Thyroid gland (tissue), 4 donors: ENCODE measurements around the gene ALPG. TPM values are rescaled to one million over a fixed set of nuclear protein-coding genes. Genes with fewer than 3 reads are reported as not detected.
"Not testable (repeated sequence)": the region's sequence is repeated elsewhere in the genome, so short reads cannot be mapped to it uniquely, and the experiment has no call there.

Source experiments
- DNase-seq, 2 donors: peaks; one replicate each; pipeline ENCODE4 v3.0.0-alpha.2; 2019
- H3K27ac ChIP-seq, 3 donors: fragments of 200-600 bp; sonication (generic); 1 replicate in 2 of 3; 2 replicates in 1 of 3; pipeline ENCODE4 v1.5.1; 2016 to 2019; ENCODE audit warnings: mild to moderate bottlenecking in 1 of 3, moderate library complexity in 1 of 3
- H3K27me3 ChIP-seq: fragments of 200-600 bp; sonication (generic); one replicate; pipeline ENCODE4 v1.5.1; 2019
- H3K36me3 ChIP-seq, 2 donors: fragments of 200-600 bp; sonication (generic); one replicate each; pipeline ENCODE4 v1.5.1; 2016 to 2019
- H3K4me1 ChIP-seq, 2 donors: fragments of 200-600 bp; sonication (generic); one replicate each; pipeline ENCODE4 v1.5.1; 2017 to 2019
- H3K4me3 ChIP-seq, 3 donors: fragments of 200-600 bp; sonication (generic); replicated peaks in 1 of 3; 1 replicate in 2 of 3; 2 replicates in 1 of 3; pipeline ENCODE4 v1.5.1; 2016; ENCODE audit warnings: mild to moderate bottlenecking in 1 of 3
- H3K9me3 ChIP-seq: fragments of 200-600 bp; sonication (generic); one replicate; pipeline ENCODE4 v1.5.1; 2017
- POLR2A ChIP-seq, 2 donors: fragments of 450-650 bp; IDR thresholded peaks; one replicate each; pipeline ENCODE4 v1.6.1; 2017; ENCODE audit warnings: antibody characterized with exemption in 2 of 2, mild to moderate bottlenecking in 2 of 2, moderate library complexity in 1 of 2
- WGBS, 2 donors: methylation state at CpG; one replicate each; pipeline ENCODE4 v1.1.5; 2017; 5-methylcytosine and 5-hydroxymethylcytosine counted together
- intact Hi-C: fragments of 100-400 bp; cut with DNase I; formaldehyde crosslinking; loops from one replicate; pipeline ENCODE4 v1.15.1; 2023
- total RNA-seq, 4 donors: library from RNA; depleted of rRNA; stranded (reverse); fragments of >200 nt; gene quantifications; one replicate each; pipeline ENCODE4 v1.2.3, GENCODE V29; 2016
- TF ChIP-seq, protein P1 (sequence below), 6 experiments: fragments of 200-600 bp in 3 of 6; fragments of 450-650 bp in 3 of 6; sonication (generic) in 3 of 6; IDR thresholded peaks; one replicate each; pipeline ENCODE4 v1.5.1; 2016 to 2019; ENCODE audit warnings: antibody characterized with exemption in 6 of 6, mild to moderate bottlenecking in 2 of 6, inconsistent platforms in 1 of 6, moderate library complexity in 1 of 6

Gene ALPG
- total RNA-seq, 4 donors from 2014 or later: not detected

DNA sequence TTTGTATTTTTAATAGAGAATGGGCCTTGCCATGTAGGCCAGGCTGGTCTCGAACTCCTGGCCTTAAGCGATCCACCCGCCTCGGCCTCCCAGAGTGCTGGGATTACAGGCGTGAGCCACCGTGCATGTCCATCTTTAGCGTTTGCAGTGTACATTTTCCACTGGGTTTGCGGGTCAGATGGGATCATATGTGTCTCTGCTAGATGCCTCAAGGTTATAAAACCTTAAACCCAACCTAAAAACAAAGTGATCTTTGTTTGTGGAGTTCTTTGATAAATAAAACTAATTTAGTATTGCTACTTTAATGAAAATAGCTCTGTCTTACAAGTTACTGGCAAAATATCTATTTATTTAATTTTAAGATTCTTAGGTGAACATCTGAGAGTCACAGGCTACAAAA lies 13.1 kb upstream of the ALPG start:
- Histone ChIP-seq H3K27ac (no peak overlapping the region), H3K27me3 (peaks cover 1% of the 10 kb centered on the region), H3K9me3 (no peaks in the 10 kb centered on the region), H3K4me1 (no peaks in the 10 kb centered on the region), H3K36me3 (no peaks in the 10 kb centered on the region), H3K4me3 (no peak overlapping the region)
- TF ChIP-seq, protein P1, sequence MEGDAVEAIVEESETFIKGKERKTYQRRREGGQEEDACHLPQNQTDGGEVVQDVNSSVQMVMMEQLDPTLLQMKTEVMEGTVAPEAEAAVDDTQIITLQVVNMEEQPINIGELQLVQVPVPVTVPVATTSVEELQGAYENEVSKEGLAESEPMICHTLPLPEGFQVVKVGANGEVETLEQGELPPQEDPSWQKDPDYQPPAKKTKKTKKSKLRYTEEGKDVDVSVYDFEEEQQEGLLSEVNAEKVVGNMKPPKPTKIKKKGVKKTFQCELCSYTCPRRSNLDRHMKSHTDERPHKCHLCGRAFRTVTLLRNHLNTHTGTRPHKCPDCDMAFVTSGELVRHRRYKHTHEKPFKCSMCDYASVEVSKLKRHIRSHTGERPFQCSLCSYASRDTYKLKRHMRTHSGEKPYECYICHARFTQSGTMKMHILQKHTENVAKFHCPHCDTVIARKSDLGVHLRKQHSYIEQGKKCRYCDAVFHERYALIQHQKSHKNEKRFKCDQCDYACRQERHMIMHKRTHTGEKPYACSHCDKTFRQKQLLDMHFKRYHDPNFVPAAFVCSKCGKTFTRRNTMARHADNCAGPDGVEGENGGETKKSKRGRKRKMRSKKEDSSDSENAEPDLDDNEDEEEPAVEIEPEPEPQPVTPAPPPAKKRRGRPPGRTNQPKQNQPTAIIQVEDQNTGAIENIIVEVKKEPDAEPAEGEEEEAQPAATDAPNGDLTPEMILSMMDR (IDR thresholded peaks at IDR 0.05): no peak
- no peak for TF ChIP-seq POLR2A (IDR thresholded peaks at IDR 0.05)
- DNase-seq: no peak
- 94 to 97% methylated on average over 8 of the region's 8 CpGs for WGBS, 2 donors
- intact Hi-C loops: no loop called here

DNA sequence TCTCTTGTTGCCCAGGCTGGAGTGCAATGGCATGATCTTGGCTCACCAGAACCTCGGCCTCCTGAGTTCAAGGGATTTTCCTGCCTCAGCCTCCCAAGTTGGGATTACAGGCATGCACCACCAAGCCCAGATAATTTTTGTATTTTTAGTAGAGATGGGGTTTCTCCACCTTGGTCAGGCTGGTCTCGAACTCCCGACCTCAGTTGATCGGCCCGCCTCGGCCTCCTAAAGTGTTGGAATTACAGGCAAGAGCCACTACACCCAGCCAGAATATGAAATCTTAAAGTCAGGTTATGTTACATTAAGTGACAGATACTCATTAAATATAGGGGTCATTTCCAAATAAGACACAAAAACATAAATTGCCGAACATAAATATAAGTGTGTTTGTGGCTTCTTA lies 12.2 kb upstream of the ALPG start:
- WGBS, 2 donors: 97 to 98% methylated on average over 7 of the region's 7 CpGs
- H3K36me3 ChIP-seq, H3K9me3 ChIP-seq, H3K27ac ChIP-seq, H3K4me1 ChIP-seq, H3K27me3 ChIP-seq, intact Hi-C loops, H3K4me3 ChIP-seq, DNase-seq: not testable (repeated sequence)

DNA sequence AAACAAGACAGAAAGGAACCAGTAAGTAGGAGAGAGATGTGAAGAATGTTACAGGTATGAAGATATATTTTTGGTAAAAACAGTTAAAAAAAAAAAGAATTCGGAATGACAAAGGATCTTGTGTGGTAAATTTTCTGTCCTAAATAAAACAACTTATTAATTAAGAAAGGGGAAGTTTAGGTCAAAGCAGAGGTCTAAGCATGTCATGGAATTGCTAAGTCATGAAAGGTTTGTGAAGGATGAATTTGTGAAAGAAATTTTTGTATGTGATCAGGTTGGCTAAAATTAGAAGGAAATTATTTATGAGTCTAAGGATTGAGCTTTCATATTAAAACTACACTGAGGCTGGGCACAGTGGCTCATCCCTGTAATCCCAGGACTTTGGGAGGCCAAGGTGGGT lies 11.1 kb upstream of the ALPG start:
- no peaks in the 10 kb centered on the region for H3K36me3 ChIP-seq
- intact Hi-C loops: no loop called here
- 81 to 89% methylated on average over 1 of the region's 1 CpG for WGBS, 2 donors
- DNase-seq: no peak
- H3K27ac ChIP-seq: no peak overlapping the region
- no peak overlapping the region for H3K4me3 ChIP-seq
- H3K27me3 ChIP-seq: no peaks in the 10 kb centered on the region
- no peaks in the 10 kb centered on the region for H3K9me3 ChIP-seq
- no peaks in the 10 kb centered on the region for H3K4me1 ChIP-seq
- TF ChIP-seq, protein P1 (IDR thresholded peaks at IDR 0.05): no peak

DNA sequence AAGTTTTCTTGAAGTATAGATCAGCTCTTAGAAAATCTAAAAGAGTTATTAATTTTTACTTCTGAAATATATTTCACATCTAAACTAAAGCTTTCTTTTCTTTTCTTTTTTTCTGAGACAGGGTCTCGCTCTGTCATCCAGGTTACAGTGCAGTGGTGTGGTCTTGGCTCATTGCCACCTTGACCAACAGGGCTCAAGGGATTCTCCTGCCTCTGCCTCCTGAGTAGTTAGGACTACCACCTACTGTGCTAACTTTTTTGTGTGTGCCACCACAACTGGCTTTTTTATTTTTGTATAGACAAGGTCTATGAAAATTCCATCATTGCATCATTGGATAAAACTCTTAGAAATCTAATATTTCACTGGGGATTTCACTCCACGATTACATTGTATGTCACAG lies 10.0 kb upstream of the ALPG start:
- H3K4me3 ChIP-seq: no peak overlapping the region
- TF ChIP-seq, protein P1 (IDR thresholded peaks at IDR 0.05): no peak
- TF ChIP-seq POLR2A (IDR thresholded peaks at IDR 0.05): no peak
- no peaks in the 10 kb centered on the region for H3K27me3 ChIP-seq
- H3K27ac ChIP-seq: no peak overlapping the region
- 68 to 76% methylated on average over 2 of the region's 2 CpGs for WGBS, 2 donors
- no peaks in the 10 kb centered on the region for H3K9me3 ChIP-seq
- H3K36me3 ChIP-seq: no peaks in the 10 kb centered on the region
- no peaks in the 10 kb centered on the region for H3K4me1 ChIP-seq
- intact Hi-C loops: no loop called here
- DNase-seq: no peak

DNA sequence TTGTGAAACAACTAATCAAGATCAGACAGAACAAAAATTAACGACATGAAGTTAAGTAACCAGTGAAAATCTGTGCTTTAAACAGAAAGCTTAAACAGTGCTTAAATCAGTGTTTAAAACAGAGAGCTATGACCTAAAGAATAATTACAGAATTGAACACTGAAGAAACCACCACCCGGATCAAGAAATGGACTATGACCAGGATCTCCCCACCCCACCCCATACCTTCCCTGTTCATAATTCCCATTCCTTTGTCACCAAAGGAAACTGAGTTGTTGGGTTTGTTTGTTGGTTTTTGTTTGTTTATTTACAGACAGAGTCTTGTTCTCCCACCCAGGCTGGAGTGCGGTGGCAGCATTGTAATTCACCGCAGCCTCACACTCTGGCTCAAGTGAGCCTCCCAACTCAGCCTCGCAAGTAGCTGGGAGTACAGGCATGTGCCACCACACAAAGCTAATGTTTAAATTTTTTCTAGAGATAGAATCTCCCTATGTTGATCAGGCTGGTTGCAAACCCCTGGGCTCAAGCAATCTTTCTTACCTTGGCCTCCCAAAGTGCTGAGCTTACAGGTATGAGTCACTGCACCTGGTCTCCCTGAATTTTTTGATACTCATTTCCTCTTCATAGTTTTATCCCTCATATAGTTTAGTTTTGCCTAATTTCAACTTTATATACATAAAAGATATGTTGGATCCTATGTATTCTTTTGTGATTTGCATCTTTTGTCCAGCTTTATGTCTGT lies 8.2 kb upstream of the ALPG start:
- Histone ChIP-seq H3K9me3 (no peaks in the 10 kb centered on the region), H3K27me3 (no peaks in the 10 kb centered on the region), H3K4me1 (no peaks in the 10 kb centered on the region), H3K4me3 (no peak overlapping the region), H3K36me3 (no peaks in the 10 kb centered on the region), H3K27ac (no peak overlapping the region)
- no peak for DNase-seq
- intact Hi-C loops: no loop called here
- TF ChIP-seq POLR2A (IDR thresholded peaks at IDR 0.05): no peak
- TF ChIP-seq, protein P1 (IDR thresholded peaks at IDR 0.05): no peak
- 92% methylated on average over 5 of the region's 5 CpGs for WGBS, 2 donors
